ENCODE measurements around the gene NGEF.

NGEF gene

GRCh38 chr2:233007270-233007669 lies 5.8 kb downstream of the NGEF start:
- TF ChIP-seq CTCF (IDR thresholded peaks at IDR 0.05; ENCODE audit: low read depth, low read length, missing control alignments): no peak
- DNase-seq (ENCODE audit: extremely low read depth, low read depth): no peak
- no peak overlapping the region for H3K4me3 ChIP-seq (replicated peaks; ENCODE audit: low read depth, low read length)

- H3K4me3 ChIP-seq (replicated peaks; ENCODE audit: low read depth, low read length): no peak overlapping the region
- no peak for TF ChIP-seq CTCF (IDR thresholded peaks at IDR 0.05; ENCODE audit: low read depth, low read length, missing control alignments)
- no peak for DNase-seq (ENCODE audit: extremely low read depth, low read depth)
Observed at GRCh38 chr2:233006648-233007047, 6.4 kb downstream of the NGEF start.

GRCh38 chr2:233005096-233005495 lies 8.0 kb downstream of the NGEF start:
- no peak overlapping the region for H3K4me3 ChIP-seq (replicated peaks; ENCODE audit: low read depth, low read length)
- no peak for TF ChIP-seq CTCF (IDR thresholded peaks at IDR 0.05; ENCODE audit: low read depth, low read length, missing control alignments)

GRCh38 chr2:233003658-233004555 lies 9.1 kb downstream of the NGEF start:
- no peak for TF ChIP-seq CTCF (IDR thresholded peaks at IDR 0.05; ENCODE audit: low read depth, low read length, missing control alignments)
- no peak for DNase-seq (ENCODE audit: extremely low read depth, low read depth)
- no peak overlapping the region for H3K4me3 ChIP-seq (replicated peaks; ENCODE audit: low read depth, low read length)

More at GRCh38 chr2:233005096-233005495, 8.0 kb downstream of the NGEF start:
- DNase-seq (ENCODE audit: extremely low read depth, low read depth): no peak

GRCh38 chr2:233002829-233003657 lies 10.0 kb downstream of the NGEF start:
- no peak for TF ChIP-seq CTCF (IDR thresholded peaks at IDR 0.05; ENCODE audit: low read depth, low read length, missing control alignments)
- H3K4me3 ChIP-seq (replicated peaks; ENCODE audit: low read depth, low read length): no peak overlapping the region
- DNase-seq (ENCODE audit: extremely low read depth, low read depth): no peak

- TF ChIP-seq CTCF (IDR thresholded peaks at IDR 0.05; ENCODE audit: low read depth, low read length, missing control alignments): no peak
- H3K4me3 ChIP-seq (replicated peaks; ENCODE audit: low read depth, low read length): no peak overlapping the region
- DNase-seq (ENCODE audit: extremely low read depth, low read depth): no peak
Observed at GRCh38 chr2:233000886-233001750, 11.9 kb downstream of the NGEF start.
